IMR-90 (cell line): Measurements from ENCODE around the gene HOOK1. TPM values are rescaled to one million over a fixed set of nuclear protein-coding genes. Genes with fewer than 3 reads are reported as not detected.

ENCODE experiments used
- ATAC-seq: fragments of 200-7000 bp; cut with Tn5 transposase; 2 replicates; pipeline ENCODE4 v1.9.1; 2020; ENCODE audit warnings: low read depth, mild to moderate bottlenecking, moderate library complexity
- BruUV-seq: library from RNA; stranded (reverse); fragments of 400-500 nt; replicated peaks from 2 replicates; lab custom pipeline; 2021; lab: Mats Ljungman, UMichigan
- CTCF ChIA-PET: fragments of 300-600 bp; formaldehyde crosslinking; extraction: SDS; loops from one replicate; lab custom pipeline; 2021; ENCODE audit warnings: antibody characterized with exemption; lab: Yijun Ruan, JAX
- POLR2A ChIA-PET: fragments of 300-600 bp; sonication (Branson Sonifier 250); formaldehyde crosslinking; loops from one replicate; lab custom pipeline; 2022; ENCODE audit warnings: antibody characterized with exemption; ENCODE audit not compliant: unreplicated experiment; lab: Charles Lee
- DNase-seq: peaks from one replicate; pipeline ENCODE4 v3.0.0; 2013
- H2AFZ ChIP-seq: replicated peaks from 2 replicates; pipeline ENCODE3; 2013; ENCODE audit warnings: low read length, mild to moderate bottlenecking; ENCODE audit not compliant: poor library complexity
- H2AK5ac ChIP-seq: 2 replicates; pipeline ENCODE4 v1.6.1; 2013; ENCODE audit warnings: low read depth, low read length, inconsistent platforms
- H2AK9ac ChIP-seq: replicated peaks from 2 replicates; pipeline ENCODE3; 2013; ENCODE audit warnings: mild to moderate bottlenecking, low read depth, low read length, moderate library complexity; ENCODE audit not compliant: poor library complexity
- H2BK120ac ChIP-seq: 2 replicates; pipeline ENCODE4 v1.6.1; 2013; ENCODE audit warnings: low read depth, low read length, inconsistent platforms
- H2BK15ac ChIP-seq: 3 replicates; pipeline ENCODE4 v1.6.1; 2013; ENCODE audit warnings: low read depth, low read length, inconsistent platforms
- H2BK20ac ChIP-seq: 2 replicates; pipeline ENCODE4 v1.6.1; 2013; ENCODE audit warnings: low read depth, mild to moderate bottlenecking, inconsistent platforms, low read length, moderate library complexity
- H2BK5ac ChIP-seq: 2 replicates; pipeline ENCODE4 v1.6.1; 2013; ENCODE audit warnings: mild to moderate bottlenecking, low read depth, low read length, inconsistent platforms; ENCODE audit not compliant: poor library complexity, severe bottlenecking
- H3K14ac ChIP-seq: replicated peaks from 2 replicates; pipeline ENCODE4 v1.6.1; 2013; ENCODE audit warnings: low read depth, low read length, inconsistent platforms
- H3K18ac ChIP-seq: 2 replicates; pipeline ENCODE4 v1.6.1; 2013; ENCODE audit warnings: low read depth, low read length, control low read depth
- H3K23ac ChIP-seq: 2 replicates; pipeline ENCODE4 v1.6.1; 2013; ENCODE audit warnings: low read depth, low read length, inconsistent platforms
- H3K27ac ChIP-seq: 2 replicates; pipeline ENCODE4 v1.5.1; 2013; ENCODE audit warnings: mild to moderate bottlenecking, control low read depth, low read length; ENCODE audit not compliant: insufficient read depth
- H3K27me3 ChIP-seq: 2 replicates; pipeline ENCODE4 v1.6.1; 2013; ENCODE audit warnings: low read length; ENCODE audit not compliant: control insufficient read depth, insufficient read depth
- H3K36me3 ChIP-seq: 2 replicates; pipeline ENCODE4 v1.6.1; 2013; ENCODE audit warnings: low read length, mixed read lengths; ENCODE audit not compliant: control insufficient read depth, insufficient read depth
- H3K4ac ChIP-seq: 2 replicates; pipeline ENCODE4 v1.6.1; 2013; ENCODE audit warnings: low read depth, low read length, inconsistent platforms
- H3K4me1 ChIP-seq: 2 replicates; pipeline ENCODE4 v1.6.1; 2013; ENCODE audit warnings: low read length, mixed read lengths; ENCODE audit not compliant: control insufficient read depth, insufficient read depth
- H3K4me2 ChIP-seq: 2 replicates; pipeline ENCODE4 v1.6.1; 2013; ENCODE audit warnings: low read depth, mild to moderate bottlenecking, control low read depth, low read length, moderate library complexity
- H3K4me3 ChIP-seq: 2 replicates; pipeline ENCODE4 v1.5.1; 2013; ENCODE audit warnings: low read depth, mild to moderate bottlenecking, control low read depth, low read length, moderate library complexity; ENCODE audit not compliant: insufficient read depth
- H3K56ac ChIP-seq: 2 replicates; pipeline ENCODE4 v1.6.1; 2013; ENCODE audit warnings: low read length, inconsistent platforms; ENCODE audit not compliant: insufficient read depth; ENCODE audit errors: extremely low read depth
- H3K79me1 ChIP-seq, 2 experiments: 2 replicates each; pipeline ENCODE4 v1.6.1; 2013; ENCODE audit warnings: low read length in 2 of 2, inconsistent platforms in 1 of 2, low read depth in 1 of 2
- H3K9ac ChIP-seq: 2 replicates; pipeline ENCODE4 v1.6.1; 2013; ENCODE audit warnings: low read depth, low read length, control low read depth
- H3K9me1 ChIP-seq: 2 replicates; pipeline ENCODE4 v1.6.1; 2013; ENCODE audit warnings: low read length, inconsistent platforms; ENCODE audit not compliant: insufficient read depth
- H3K9me3 ChIP-seq: 2 replicates; pipeline ENCODE4 v1.6.1; 2013; ENCODE audit warnings: low read length; ENCODE audit not compliant: control insufficient read depth, insufficient read depth
- H4K20me1 ChIP-seq: 2 replicates; pipeline ENCODE4 v1.6.1; 2013; ENCODE audit warnings: low read length, inconsistent platforms; ENCODE audit not compliant: insufficient read depth
- H4K5ac ChIP-seq: 2 replicates; pipeline ENCODE4 v1.6.1; 2013; ENCODE audit warnings: mild to moderate bottlenecking, low read depth, low read length, control low read depth
- H4K8ac ChIP-seq, 2 experiments: 2 replicates each; pipeline ENCODE4 v1.6.1; 2013; ENCODE audit warnings: low read depth in 2 of 2, low read length in 2 of 2, control low read depth in 1 of 2, inconsistent platforms in 1 of 2
- H4K91ac ChIP-seq: 2 replicates; pipeline ENCODE4 v1.6.1; 2013; ENCODE audit warnings: low read depth, low read length, inconsistent platforms; ENCODE audit not compliant: insufficient read depth
- CEBPB ChIP-seq: IDR thresholded peaks from 2 replicates; pipeline ENCODE4 v1.6.1; 2012; ENCODE audit warnings: low read depth, low read length, improper control_type of control experiment
- CHD1 ChIP-seq: IDR thresholded peaks from 2 replicates; pipeline ENCODE4 v1.6.1; 2012; ENCODE audit warnings: low read depth, low read length, improper control_type of control experiment
- FOS ChIP-seq: fragments of 150-350 bp; IDR thresholded peaks from 2 replicates; pipeline ENCODE4 v1.6.1; 2016; ENCODE audit warnings: low read depth, low read length
- MAZ ChIP-seq: IDR thresholded peaks from 2 replicates; pipeline ENCODE4 v1.6.1; 2012; ENCODE audit warnings: low read depth, mild to moderate bottlenecking, low read length, improper control_type of control experiment, moderate library complexity, borderline replicate concordance
- MXI1 ChIP-seq: IDR thresholded peaks from 2 replicates; pipeline ENCODE4 v1.6.1; 2012; ENCODE audit warnings: low read depth, mild to moderate bottlenecking, low read length, moderate library complexity, borderline replicate concordance
- SMC3 ChIP-seq: fragments of 150-350 bp; IDR thresholded peaks from 2 replicates; pipeline ENCODE4 v1.6.1; 2016; ENCODE audit warnings: low read depth, mild to moderate bottlenecking, antibody characterized with exemption, low read length, moderate library complexity
- WGBS, 2 experiments: methylation state at CpG; one replicate each; pipeline versions ENCODE4 v1.1.5 to v1.1.7; 2013; ENCODE audit warnings: missing lambda C conversion rate in 2 of 2; ENCODE audit not compliant: insufficient read length in 1 of 2; ENCODE audit errors: extremely low coverage in 2 of 2; 5-methylcytosine and 5-hydroxymethylcytosine counted together
- dilution Hi-C: fragments of 300-500 bp; cut with HindIII; formaldehyde crosslinking; loops from one replicate; pipeline ENCODE4 v1.14.3; 2018; ENCODE audit warnings: low sequenced_read_pairs; ENCODE audit not compliant: unreplicated experiment
- in situ Hi-C: fragments of 300-500 bp; cut with MboI; formaldehyde crosslinking; loops from 3 replicates; pipeline ENCODE4 v1.14.3; 2019; ENCODE audit warnings: low sequenced_read_pairs, inconsistent platforms, mixed read lengths
- intact Hi-C: fragments of 100-400 bp; cut with micrococcal nuclease; formaldehyde crosslinking; loops from 2 replicates; pipeline ENCODE4 v1.10.0; 2022
- polyA plus RNA-seq, 3 experiments: library from polyadenylated mRNA; depleted of rRNA; stranded (reverse); fragments of >200 nt; gene quantifications; 2 replicates each; pipeline ENCODE4 v1.2.3, GENCODE V29; 2012; ENCODE audit warnings: low replicate concordance in 1 of 3
- total RNA-seq: library from RNA; depleted of rRNA; stranded (reverse); fragments of >200 nt; gene quantifications from 2 replicates; pipeline ENCODE4 v1.2.3, GENCODE V29; 2012
- TF ChIP-seq, protein P1 (sequence below): conservative IDR thresholded peaks from 2 replicates; pipeline ENCODE4 v1.5.1; 2012; ENCODE audit warnings: mild to moderate bottlenecking, low read depth, low read length, improper control_type of control experiment
- TF ChIP-seq, protein P2 (sequence below): fragments of 150-350 bp; IDR thresholded peaks from 2 replicates; pipeline ENCODE4 v1.6.1; 2017; ENCODE audit warnings: mild to moderate bottlenecking, antibody characterized with exemption, low read length, low read depth

The HOOK1 gene
- total and polyA plus RNA-seq, 2 of the 4 experiments (the other 2 are of a cell fraction) = not detected

DNA sequence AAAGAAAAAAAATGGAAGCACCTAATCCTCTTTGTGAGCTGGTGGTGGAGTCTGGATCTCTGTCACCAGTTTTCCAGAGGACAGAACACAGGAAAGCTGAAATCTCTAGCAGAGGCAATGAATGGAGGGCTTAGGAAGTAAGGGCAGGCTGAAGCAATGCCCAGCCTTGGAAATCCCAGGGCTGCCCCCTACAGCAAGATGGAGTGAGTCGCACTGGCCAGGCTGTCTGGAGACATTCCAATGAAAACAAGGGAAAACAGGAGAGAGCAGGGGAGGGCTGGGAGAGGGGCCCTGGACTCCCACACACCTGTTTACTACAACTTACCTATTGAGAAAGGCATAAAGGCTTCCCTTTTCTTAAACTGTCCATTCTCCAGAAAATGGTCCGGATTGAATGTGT is 85.9 kb downstream of the HOOK1 start:
- no peak overlapping the region for H3K9ac ChIP-seq
- H4K8ac ChIP-seq = no peak overlapping the region
- H2BK15ac ChIP-seq = no peak overlapping the region
- no peaks in the 10 kb centered on the region for H3K4me1 ChIP-seq
- in situ Hi-C loops = no loop called here
- TF ChIP-seq, protein P1, sequence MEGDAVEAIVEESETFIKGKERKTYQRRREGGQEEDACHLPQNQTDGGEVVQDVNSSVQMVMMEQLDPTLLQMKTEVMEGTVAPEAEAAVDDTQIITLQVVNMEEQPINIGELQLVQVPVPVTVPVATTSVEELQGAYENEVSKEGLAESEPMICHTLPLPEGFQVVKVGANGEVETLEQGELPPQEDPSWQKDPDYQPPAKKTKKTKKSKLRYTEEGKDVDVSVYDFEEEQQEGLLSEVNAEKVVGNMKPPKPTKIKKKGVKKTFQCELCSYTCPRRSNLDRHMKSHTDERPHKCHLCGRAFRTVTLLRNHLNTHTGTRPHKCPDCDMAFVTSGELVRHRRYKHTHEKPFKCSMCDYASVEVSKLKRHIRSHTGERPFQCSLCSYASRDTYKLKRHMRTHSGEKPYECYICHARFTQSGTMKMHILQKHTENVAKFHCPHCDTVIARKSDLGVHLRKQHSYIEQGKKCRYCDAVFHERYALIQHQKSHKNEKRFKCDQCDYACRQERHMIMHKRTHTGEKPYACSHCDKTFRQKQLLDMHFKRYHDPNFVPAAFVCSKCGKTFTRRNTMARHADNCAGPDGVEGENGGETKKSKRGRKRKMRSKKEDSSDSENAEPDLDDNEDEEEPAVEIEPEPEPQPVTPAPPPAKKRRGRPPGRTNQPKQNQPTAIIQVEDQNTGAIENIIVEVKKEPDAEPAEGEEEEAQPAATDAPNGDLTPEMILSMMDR = no peak
- no peak for TF ChIP-seq CEBPB
- no peak for TF ChIP-seq MAZ
- TF ChIP-seq SMC3 = no peak
- no peak for TF ChIP-seq MXI1
- TF ChIP-seq CHD1 = no peak
- TF ChIP-seq, protein P2, sequence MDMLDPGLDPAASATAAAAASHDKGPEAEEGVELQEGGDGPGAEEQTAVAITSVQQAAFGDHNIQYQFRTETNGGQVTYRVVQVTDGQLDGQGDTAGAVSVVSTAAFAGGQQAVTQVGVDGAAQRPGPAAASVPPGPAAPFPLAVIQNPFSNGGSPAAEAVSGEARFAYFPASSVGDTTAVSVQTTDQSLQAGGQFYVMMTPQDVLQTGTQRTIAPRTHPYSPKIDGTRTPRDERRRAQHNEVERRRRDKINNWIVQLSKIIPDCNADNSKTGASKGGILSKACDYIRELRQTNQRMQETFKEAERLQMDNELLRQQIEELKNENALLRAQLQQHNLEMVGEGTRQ = no peak
- no peak for TF ChIP-seq FOS
- CTCF ChIA-PET = interaction anchor here (0.7 kb wide), 1 partner anchor 1330 kb away, joined by 3 read pairs; no protein-coding TSS in a partner anchor
- H3K18ac ChIP-seq = no peak overlapping the region
- H4K20me1 ChIP-seq = no peaks in the 10 kb centered on the region
- H2AFZ ChIP-seq = no peak overlapping the region
- no peak overlapping the region for H3K4ac ChIP-seq
- WGBS, 2 experiments = no CpG with 5 or more reads among the region's 2 CpGs
- H3K9me1 ChIP-seq = no peaks in the 10 kb centered on the region
- dilution Hi-C loops = no loop called here
- no peak overlapping the region for H3K23ac ChIP-seq
- BruUV-seq = no TSS peak
- H3K4me2 ChIP-seq = no peak overlapping the region
- POLR2A ChIA-PET = no interaction called here
- H4K91ac ChIP-seq = no peak overlapping the region
- H3K14ac ChIP-seq = no peak overlapping the region
- H3K27me3 ChIP-seq = no peaks in the 10 kb centered on the region; the same call in 1 of the 2 replicates
- no peak overlapping the region for H3K27ac ChIP-seq
- no peak overlapping the region for H2BK20ac ChIP-seq
- no peak overlapping the region for H2BK120ac ChIP-seq
- no peak for DNase-seq
- H4K5ac ChIP-seq = no peak overlapping the region
- no peak overlapping the region for H3K4me3 ChIP-seq
- H3K79me1 ChIP-seq = no peaks in the 10 kb centered on the region
- H3K9me3 ChIP-seq = no peaks in the 10 kb centered on the region
- H2AK5ac ChIP-seq = no peak overlapping the region
- intact Hi-C loops = no loop called here
- H2BK5ac ChIP-seq = no peak overlapping the region
- H3K36me3 ChIP-seq = no peaks in the 10 kb centered on the region
- no peak overlapping the region for H3K56ac ChIP-seq
- ATAC-seq = no peak
- no peak overlapping the region for H2AK9ac ChIP-seq
